Loucy (cell line): Measurements from ENCODE around the gene OR2M5.

ENCODE experiments used
- H2AFZ ChIP-seq: fragments of 200-600 bp; sonication (generic); 2 replicates; pipeline ENCODE4 v1.6.0; 2016; ENCODE audit warnings: antibody characterized with exemption, mild to moderate bottlenecking, low read length, moderate library complexity
- H3F3A ChIP-seq: fragments of 200-600 bp; 2 replicates; pipeline ENCODE4 v1.6.0; 2016; ENCODE audit warnings: antibody characterized with exemption, low read depth, mild to moderate bottlenecking
- H3K27me3 ChIP-seq: fragments of 200-600 bp; sonication (generic); 2 replicates; pipeline ENCODE4 v1.6.1; 2014; ENCODE audit warnings: low read length, mild to moderate bottlenecking; ENCODE audit not compliant: insufficient read depth, poor library complexity, severe bottlenecking
- H3K36me3 ChIP-seq: fragments of 200-600 bp; sonication (generic); 2 replicates; pipeline ENCODE4 v1.6.1; 2016; ENCODE audit warnings: low read length; ENCODE audit not compliant: insufficient read depth
- H3K4me1 ChIP-seq: fragments of 200-600 bp; sonication (generic); 2 replicates; pipeline ENCODE4 v1.5.1; 2014; ENCODE audit warnings: low read length, mild to moderate bottlenecking; ENCODE audit not compliant: insufficient read depth, poor library complexity, severe bottlenecking
- H3K4me2 ChIP-seq: fragments of 200-600 bp; sonication (generic); 2 replicates; pipeline ENCODE4 v1.6.0; 2014; ENCODE audit warnings: antibody characterized with exemption, low read length, low read depth, mild to moderate bottlenecking; ENCODE audit not compliant: poor library complexity, severe bottlenecking
- H3K4me3 ChIP-seq: fragments of 200-600 bp; sonication (generic); 2 replicates; pipeline ENCODE4 v1.5.1; 2014; ENCODE audit warnings: low read length, mild to moderate bottlenecking, mixed read lengths; ENCODE audit not compliant: poor library complexity, severe bottlenecking
- H3K79me2 ChIP-seq: fragments of 200-600 bp; sonication (generic); 2 replicates; pipeline ENCODE4 v1.6.1; 2014; ENCODE audit warnings: low read length; ENCODE audit not compliant: insufficient read depth
- H3K9ac ChIP-seq: fragments of 200-600 bp; sonication (generic); 2 replicates; pipeline ENCODE4 v1.6.0; 2014; ENCODE audit warnings: mild to moderate bottlenecking, low read depth, low read length, moderate library complexity; ENCODE audit not compliant: poor library complexity, severe bottlenecking
- H3K9me2 ChIP-seq: fragments of 200-600 bp; sonication (generic); replicated peaks from 2 replicates; pipeline ENCODE4 v1.6.1; 2016; ENCODE audit warnings: low read depth, low read length, mixed read lengths
- H3K9me3 ChIP-seq: fragments of 200-600 bp; sonication (generic); 2 replicates; pipeline ENCODE4 v1.6.1; 2014; ENCODE audit warnings: mild to moderate bottlenecking, antibody characterized with exemption, low read length, low read depth; ENCODE audit not compliant: insufficient read depth
- H4K20me1 ChIP-seq: fragments of 200-600 bp; sonication (generic); 2 replicates; pipeline ENCODE4 v1.6.0; 2014; ENCODE audit warnings: antibody characterized with exemption, low read length, mild to moderate bottlenecking; ENCODE audit not compliant: insufficient read depth, poor library complexity, severe bottlenecking
- EZH2phosphoT487 ChIP-seq: fragments of 200-600 bp; IDR thresholded peaks from 2 replicates; pipeline ENCODE4 v1.6.1; 2018; ENCODE audit warnings: antibody characterized with exemption, mild to moderate bottlenecking, moderate library complexity, borderline replicate concordance
- TF ChIP-seq, protein P1 (sequence below): fragments of 200-600 bp; sonication (generic); conservative IDR thresholded peaks from 2 replicates; pipeline ENCODE4 v1.5.1; 2014; ENCODE audit warnings: mild to moderate bottlenecking, antibody characterized with exemption, low read length

The OR2M5 gene

DNA sequence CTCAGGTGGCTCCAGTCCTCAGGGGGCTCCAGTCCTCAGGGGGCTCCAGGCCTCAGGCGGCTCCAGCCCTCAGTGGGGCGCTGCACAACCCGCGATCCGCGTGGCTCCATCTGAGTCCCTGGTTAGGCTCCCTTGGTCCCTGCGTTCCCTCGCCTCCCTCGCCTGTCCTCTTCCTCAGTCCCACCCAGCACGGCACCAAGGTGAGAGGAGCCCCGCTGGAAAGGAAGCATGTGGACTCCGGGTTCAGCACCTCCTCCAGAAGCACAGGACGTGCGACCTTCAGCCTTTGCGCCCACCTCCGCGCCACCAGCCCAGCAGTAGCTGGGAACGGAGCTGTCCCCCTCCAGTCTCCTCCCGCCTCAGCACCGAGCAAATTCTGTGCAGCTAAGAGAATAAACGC is 8.1 kb upstream of the OR2M5 start:
- no peak for TF ChIP-seq EZH2phosphoT487
- TF ChIP-seq, protein P1, sequence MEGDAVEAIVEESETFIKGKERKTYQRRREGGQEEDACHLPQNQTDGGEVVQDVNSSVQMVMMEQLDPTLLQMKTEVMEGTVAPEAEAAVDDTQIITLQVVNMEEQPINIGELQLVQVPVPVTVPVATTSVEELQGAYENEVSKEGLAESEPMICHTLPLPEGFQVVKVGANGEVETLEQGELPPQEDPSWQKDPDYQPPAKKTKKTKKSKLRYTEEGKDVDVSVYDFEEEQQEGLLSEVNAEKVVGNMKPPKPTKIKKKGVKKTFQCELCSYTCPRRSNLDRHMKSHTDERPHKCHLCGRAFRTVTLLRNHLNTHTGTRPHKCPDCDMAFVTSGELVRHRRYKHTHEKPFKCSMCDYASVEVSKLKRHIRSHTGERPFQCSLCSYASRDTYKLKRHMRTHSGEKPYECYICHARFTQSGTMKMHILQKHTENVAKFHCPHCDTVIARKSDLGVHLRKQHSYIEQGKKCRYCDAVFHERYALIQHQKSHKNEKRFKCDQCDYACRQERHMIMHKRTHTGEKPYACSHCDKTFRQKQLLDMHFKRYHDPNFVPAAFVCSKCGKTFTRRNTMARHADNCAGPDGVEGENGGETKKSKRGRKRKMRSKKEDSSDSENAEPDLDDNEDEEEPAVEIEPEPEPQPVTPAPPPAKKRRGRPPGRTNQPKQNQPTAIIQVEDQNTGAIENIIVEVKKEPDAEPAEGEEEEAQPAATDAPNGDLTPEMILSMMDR, result no peak
- no peaks in the 10 kb centered on the region for H3K79me2 ChIP-seq
- H3K9me3 ChIP-seq, result no peaks in the 10 kb centered on the region
- no peaks in the 10 kb centered on the region for H3K9me2 ChIP-seq
- H3K4me2 ChIP-seq, result no peak overlapping the region
- no peak overlapping the region for H2AFZ ChIP-seq
- H3K9ac ChIP-seq, result no peak overlapping the region
- no peaks in the 10 kb centered on the region for H3F3A ChIP-seq
- no peaks in the 10 kb centered on the region for H3K4me1 ChIP-seq
- H3K27me3 ChIP-seq, result no peaks in the 10 kb centered on the region
- no peaks in the 10 kb centered on the region for H3K36me3 ChIP-seq
- H4K20me1 ChIP-seq, result no peaks in the 10 kb centered on the region
- H3K4me3 ChIP-seq, result no peak overlapping the region

DNA sequence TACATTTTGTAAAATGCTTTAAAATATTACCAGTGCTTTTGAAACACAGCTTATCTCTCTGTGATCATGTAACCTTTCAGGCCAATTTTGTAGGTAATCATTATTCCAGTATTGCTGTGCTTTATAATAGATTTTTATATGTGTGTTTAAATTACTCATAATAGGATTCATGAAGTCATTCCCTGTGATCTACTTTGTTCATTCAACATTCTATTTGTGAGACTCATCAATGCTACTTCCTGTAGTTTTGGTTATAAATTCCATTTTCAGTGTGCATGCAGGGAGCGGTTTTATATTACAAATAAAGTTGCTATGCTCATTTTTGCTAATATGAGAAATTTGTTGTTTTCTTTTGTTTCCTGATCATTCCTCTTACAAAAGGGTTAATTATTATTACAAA is 4.1 kb upstream of the OR2M5 start:
- Histone ChIP-seq H3F3A (no peaks in the 10 kb centered on the region), H3K4me3 (no peak overlapping the region), H3K9ac (no peak overlapping the region), H3K36me3 (no peaks in the 10 kb centered on the region), H2AFZ (no peak overlapping the region), H4K20me1 (no peaks in the 10 kb centered on the region), H3K79me2 (no peaks in the 10 kb centered on the region), H3K9me3 (no peaks in the 10 kb centered on the region), H3K9me2 (no peaks in the 10 kb centered on the region), H3K4me2 (no peak overlapping the region), H3K27me3 (no peaks in the 10 kb centered on the region), H3K4me1 (no peaks in the 10 kb centered on the region)
- no peak for TF ChIP-seq EZH2phosphoT487
- TF ChIP-seq, protein P1, result no peak

DNA sequence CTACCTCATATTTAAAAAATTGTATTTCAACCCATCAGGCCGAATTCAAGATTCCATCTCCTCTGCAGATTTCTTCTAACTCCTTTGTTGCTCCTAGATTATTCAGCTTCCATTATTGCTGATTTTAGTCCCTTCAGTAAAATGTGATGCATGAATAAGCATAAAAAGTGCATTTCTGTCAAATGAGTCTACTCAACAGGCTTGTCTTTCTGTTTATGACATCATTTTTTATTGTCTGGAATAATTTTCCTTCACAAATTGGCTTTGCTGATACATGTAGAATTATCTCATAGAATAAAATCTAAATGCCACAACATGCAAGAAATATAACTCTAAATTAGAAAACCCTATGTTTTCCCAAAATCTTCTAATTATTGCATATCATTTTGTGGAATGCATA is 1.6 kb upstream of the OR2M5 start:
- H3K9me3 ChIP-seq, result no peaks in the 10 kb centered on the region

More for the DNA sequence above, 1.6 kb upstream of the OR2M5 start:
- no peaks in the 10 kb centered on the region for H4K20me1 ChIP-seq
- H3K4me2 ChIP-seq, result no peak overlapping the region
- no peak overlapping the region for H3K4me3 ChIP-seq
- no peaks in the 10 kb centered on the region for H3F3A ChIP-seq
- H2AFZ ChIP-seq, result no peak overlapping the region
- H3K9ac ChIP-seq, result no peak overlapping the region
- no peaks in the 10 kb centered on the region for H3K27me3 ChIP-seq
- TF ChIP-seq, protein P1, result no peak
- no peak for TF ChIP-seq EZH2phosphoT487
- no peaks in the 10 kb centered on the region for H3K9me2 ChIP-seq
- H3K36me3 ChIP-seq, result no peaks in the 10 kb centered on the region
- no peaks in the 10 kb centered on the region for H3K4me1 ChIP-seq
- no peaks in the 10 kb centered on the region for H3K79me2 ChIP-seq
